SK-N-SH (cell line): Measurements from ENCODE around the gene GPR132. TPM values are rescaled to one million over a fixed set of nuclear protein-coding genes. Genes with fewer than 3 reads are reported as not detected.

Experiments used
- CTCF ChIA-PET: fragments of 300-600, 350-600 bp; formaldehyde crosslinking; extraction: SDS; loops from one replicate; lab custom pipeline; 2021; lab: Yijun Ruan, JAX
- POLR2A ChIA-PET: fragments of 350-600 bp; sonication (Branson Sonifier 250); formaldehyde crosslinking; extraction: SDS; loops from one replicate; lab custom pipeline; 2020; ENCODE audit warnings: antibody characterized with exemption, inconsistent platforms; lab: Yijun Ruan, JAX
- DNase-seq: peaks from one replicate; pipeline ENCODE4 v3.0.0; 2012
- H2AFZ ChIP-seq: fragments of 200-600 bp; sonication (generic); 2 replicates; pipeline ENCODE4 v1.8.1; 2016; ENCODE audit warnings: antibody characterized with exemption, mild to moderate bottlenecking, low read depth
- H3F3A ChIP-seq: fragments of 200-600 bp; sonication (generic); replicated peaks from 2 replicates; pipeline ENCODE3; 2016; ENCODE audit warnings: antibody characterized with exemption, mild to moderate bottlenecking; ENCODE audit not compliant: insufficient read depth
- H3K27ac ChIP-seq, 2 experiments: fragments of 200-500 bp in 1 of 2; fragments of 200-600 bp in 1 of 2; sonication (Bioruptor generic) in 1 of 2; sonication (generic), shearing (Covaris generic) in 1 of 2; 2 replicates each; pipeline versions ENCODE4 v1.5.1 to v1.6.1; 2014 to 2016; ENCODE audit warnings: low read depth in 2 of 2, inconsistent platforms in 1 of 2, low read length in 1 of 2, mild to moderate bottlenecking in 1 of 2, mixed read lengths in 1 of 2
- H3K27me3 ChIP-seq: fragments of 200-600 bp; sonication (generic), shearing (Covaris generic); 2 replicates; pipeline ENCODE4 v1.6.1; 2016; ENCODE audit warnings: mixed run types; ENCODE audit not compliant: insufficient read depth
- H3K36me3 ChIP-seq, 2 experiments: fragments of 200-500 bp in 1 of 2; fragments of 200-600 bp in 1 of 2; sonication (Bioruptor generic) in 1 of 2; sonication (generic) in 1 of 2; replicated peaks in 1 of 2; 2 replicates each; pipeline versions ENCODE3 to v1.5.1; 2014 to 2016; ENCODE audit warnings: low read length in 1 of 2, mild to moderate bottlenecking in 1 of 2; ENCODE audit not compliant: insufficient read depth in 2 of 2, control insufficient read depth in 1 of 2
- H3K4me1 ChIP-seq, 2 experiments: fragments of 200-500 bp in 1 of 2; fragments of 200-600 bp in 1 of 2; sonication (Bioruptor generic) in 1 of 2; sonication (generic), shearing (Covaris generic) in 1 of 2; 2 replicates each; pipeline versions ENCODE4 v1.5.1 to v1.6.1; 2014 to 2016; ENCODE audit warnings: low read depth in 1 of 2, low read length in 1 of 2, mixed run types in 1 of 2; ENCODE audit not compliant: insufficient read depth in 2 of 2, control insufficient read depth in 1 of 2
- H3K4me2 ChIP-seq: fragments of 200-600 bp; sonication (generic), shearing (Covaris generic); 2 replicates; pipeline ENCODE4 v1.6.1; 2017; ENCODE audit warnings: mixed run types
- H3K4me3 ChIP-seq, 2 experiments: fragments of 200-500 bp in 1 of 2; fragments of 200-600 bp in 1 of 2; sonication (Bioruptor generic) in 1 of 2; sonication (generic), shearing (Covaris generic) in 1 of 2; 2 replicates each; pipeline versions ENCODE4 v1.5.1 to v1.8.1; 2014 to 2016; ENCODE audit warnings: low read depth in 2 of 2, inconsistent platforms in 1 of 2, low read length in 1 of 2, mild to moderate bottlenecking in 1 of 2, mixed read lengths in 1 of 2, moderate library complexity in 1 of 2
- H3K79me2 ChIP-seq: fragments of 200-600 bp; sonication (generic); 2 replicates; pipeline ENCODE4 v1.8.1; 2017; ENCODE audit warnings: mild to moderate bottlenecking; ENCODE audit not compliant: insufficient read depth
- H3K9ac ChIP-seq: fragments of 200-600 bp; sonication (generic); 2 replicates; pipeline ENCODE4 v1.6.1; 2017; ENCODE audit warnings: mixed run types
- H3K9me2 ChIP-seq: fragments of 200-600 bp; sonication (generic); 2 replicates; pipeline ENCODE4 v1.6.1; 2017; ENCODE audit warnings: mixed run types
- H3K9me3 ChIP-seq: fragments of 200-600 bp; sonication (generic); 2 replicates; pipeline ENCODE4 v1.6.1; 2017; ENCODE audit warnings: mixed run types, mild to moderate bottlenecking, moderate library complexity
- H4K20me1 ChIP-seq: fragments of 200-600 bp; sonication (generic); 2 replicates; pipeline ENCODE4 v1.6.1; 2017; ENCODE audit warnings: mild to moderate bottlenecking, mixed run types; ENCODE audit not compliant: insufficient read depth
- CHD2 ChIP-seq: fragments of 150-350 bp; IDR thresholded peaks from 2 replicates; pipeline ENCODE4 v1.6.1; 2018; ENCODE audit warnings: low read length; ENCODE audit not compliant: partially characterized antibody
- CTCF ChIP-seq: fragments of 200-600 bp; sonication (generic); IDR thresholded peaks from 2 replicates; pipeline ENCODE4 v1.6.1; 2017; ENCODE audit warnings: antibody characterized with exemption, mild to moderate bottlenecking, moderate library complexity
- EP300 ChIP-seq, 2 experiments: IDR thresholded peaks; 2 replicates each; pipeline versions ENCODE4 v1.4.0 to v1.6.1; 2012; ENCODE audit warnings: borderline replicate concordance in 1 of 2, low read depth in 1 of 2, low read length in 1 of 2
- EZH2phosphoT487 ChIP-seq: fragments of 200-600 bp; sonication (generic); IDR thresholded peaks from 2 replicates; pipeline ENCODE4 v1.6.1; 2017; ENCODE audit warnings: low read depth, mixed run types, mild to moderate bottlenecking, antibody characterized with exemption, moderate library complexity, borderline replicate concordance
- GABPA ChIP-seq: IDR thresholded peaks from 2 replicates; pipeline ENCODE4 v1.4.0; 2012; ENCODE audit warnings: low read depth, mild to moderate bottlenecking
- GATA2 ChIP-seq: sonication (generic); formaldehyde crosslinking; IDR thresholded peaks from 2 replicates; pipeline ENCODE4 v1.5.0; 2020; ENCODE audit warnings: mild to moderate bottlenecking, missing genetic modification reagents
- IRF3 ChIP-seq: fragments of 150-350 bp; IDR thresholded peaks from 2 replicates; pipeline ENCODE4 v1.6.1; 2016; ENCODE audit warnings: mild to moderate bottlenecking, low read depth, low read length
- NRF1 ChIP-seq: IDR thresholded peaks from 2 replicates; pipeline ENCODE4 v1.6.1; 2012; ENCODE audit warnings: low read depth, mild to moderate bottlenecking, low read length
- PBX3 ChIP-seq: IDR thresholded peaks from 2 replicates; pipeline ENCODE4; 2012
- RAD21 ChIP-seq: IDR thresholded peaks from 2 replicates; pipeline ENCODE4 v1.6.1; 2012; ENCODE audit warnings: mild to moderate bottlenecking, low read length
- RCOR1 ChIP-seq: fragments of 150-350 bp; IDR thresholded peaks from 2 replicates; pipeline ENCODE4 v1.6.1; 2017; ENCODE audit warnings: antibody characterized with exemption, low read length
- REST ChIP-seq: IDR thresholded peaks from 2 replicates; pipeline ENCODE4 v1.6.1; 2012; ENCODE audit warnings: mild to moderate bottlenecking, low read depth, low read length, moderate library complexity
- SIN3A ChIP-seq: IDR thresholded peaks from 2 replicates; pipeline ENCODE4 v1.6.1; 2012; ENCODE audit warnings: low read depth, mild to moderate bottlenecking, low read length, moderate library complexity, borderline replicate concordance
- TCF12 ChIP-seq: IDR thresholded peaks from 2 replicates; pipeline ENCODE4 v1.4.0; 2012
- TEAD4 ChIP-seq: IDR thresholded peaks from 2 replicates; pipeline ENCODE4 v1.4.0; 2012; ENCODE audit warnings: mild to moderate bottlenecking, borderline replicate concordance; ENCODE audit not compliant: insufficient read depth
- USF2 ChIP-seq: fragments of 150-350 bp; IDR thresholded peaks from 2 replicates; pipeline ENCODE4 v1.6.1; 2017; ENCODE audit warnings: antibody characterized with exemption, low read length, low read depth, borderline replicate concordance
- YY1 ChIP-seq: IDR thresholded peaks from 2 replicates; pipeline ENCODE4 v1.4.0; 2012; ENCODE audit warnings: low read depth, mild to moderate bottlenecking
- WGBS: methylation state at CpG from one replicate; pipeline ENCODE4 v1.1.6; 2017; ENCODE audit warnings: low lambda C conversion rate; 5-methylcytosine and 5-hydroxymethylcytosine counted together
- polyA plus RNA-seq, 3 experiments: library from polyadenylated mRNA; depleted of rRNA; stranded (reverse); fragments of >200 nt; gene quantifications; 2 replicates each; pipeline ENCODE4 v1.2.3, GENCODE V29; 2012

GPR132 gene
- polyA plus RNA-seq, 1 of the 3 experiments (the other 2 are of a cell fraction), result not detected

GRCh38 chr14:105093431-105094192, 28.4 kb upstream of the GPR132 start (continued):
- TF ChIP-seq USF2, result no peak
- no peak for TF ChIP-seq GABPA
- no peak for TF ChIP-seq TEAD4
- peak; percentile 62 for TF ChIP-seq CTCF
- no peak for TF ChIP-seq GATA2 (CRISPR knock-in tag)
- TF ChIP-seq, all 33 proteins: peak for 3

- no peaks in the 10 kb centered on the region for H3K27me3 ChIP-seq
- peaks cover 12 to 38% of the 10 kb centered on the region in 2 experiments; a peak in 3 of 4 replicates for H3K4me1 ChIP-seq
- H3F3A ChIP-seq, result peaks cover 23% of the 10 kb centered on the region
- peak; percentile 92 for DNase-seq
- H3K79me2 ChIP-seq, result 0 out of 2 replicates have a peak, but pooled peaks cover 5% of the 10 kb centered on the region
- POLR2A ChIA-PET, result no interaction called here
- TF ChIP-seq PBX3 (no peak), EZH2phosphoT487 (no peak), IRF3 (no peak), EP300 (IDR thresholded peaks at IDR 0.05; ENCODE audit: borderline replicate concordance in 1 of 2, low read depth in 1 of 2, low read length in 1 of 2) (no peak), RCOR1 (no peak), REST (0 out of 2 replicates have a peak, but pooled peaks have one; percentile 17), CTCF (no peak), YY1 (no peak), CHD2 (no peak), GABPA (0 out of 2 replicates have a peak, but pooled peaks have one; percentile 37), RAD21 (no peak), NRF1 (peak; percentile 78), TCF12 (no peak), SIN3A (no peak)
- H2AFZ ChIP-seq, result no peak overlapping the region
- peak overlapping the region; percentile 87 for H3K4me2 ChIP-seq
- WGBS, result 58% methylated on average over 3 of the region's 46 CpGs
- peak overlapping the region; percentile 56 to 92 for H3K4me3 ChIP-seq
- H3K36me3 ChIP-seq, result no peaks in the 10 kb centered on the region
- H3K9ac ChIP-seq, result peak overlapping the region; percentile 59; the same call in 1 of the 2 replicates
- H4K20me1 ChIP-seq, result peaks cover 5% of the 10 kb centered on the region; the same call in 1 of the 2 replicates
- peak overlapping the region; percentile 51 to 87; a peak in 3 of 4 replicates for H3K27ac ChIP-seq
- CTCF ChIA-PET, result interaction anchor here (0.6 to 1.3 kb wide), 3 partner anchors 43 to 159 kb away, joined by 3 read pairs; no protein-coding TSS in a partner anchor
- no peaks in the 10 kb centered on the region for H3K9me2 ChIP-seq
- H3K9me3 ChIP-seq, result no peaks in the 10 kb centered on the region
These were observed 27.8 kb upstream of the GPR132 start for GRCh38 chr14:105093038-105093430.
